Fibroblast of skin of right biceps (primary cell): ENCODE measurements around the gene GLIS1.
A peak's percentile ranks its signal among the peaks of the same experiment; 100 is the strongest.
"Not testable (repeated sequence)": the region's sequence is repeated elsewhere in the genome, so short reads cannot be mapped to it uniquely, and the experiment has no call there.

Experiments
- DNase-seq: peaks from one replicate; pipeline ENCODE4 v3.0.0-alpha.2; 2013

GLIS1 gene

GRCh38 chr1:53557830-53558738 lies 180.9 kb downstream of the GLIS1 start:
- DNase-seq, result no peak

GRCh38 chr1:53557369-53557768 lies 181.6 kb downstream of the GLIS1 start:
- DNase-seq, result no peak

GRCh38 chr1:53556657-53557227 lies 182.2 kb downstream of the GLIS1 start:
- no peak for DNase-seq

- DNase-seq, result not testable (repeated sequence)
Measured at GRCh38 chr1:53555620-53556326, 183.2 kb downstream of the GLIS1 start.

- DNase-seq, result no peak
Measured at GRCh38 chr1:53554592-53555305, 184.2 kb downstream of the GLIS1 start.

GRCh38 chr1:53553734-53554509 lies 185.0 kb downstream of the GLIS1 start:
- no peak for DNase-seq

GRCh38 chr1:53552981-53553733 lies 185.8 kb downstream of the GLIS1 start:
- DNase-seq, result no peak

- peak; percentile 43 for DNase-seq
Measured at GRCh38 chr1:53552146-53552861, 186.7 kb downstream of the GLIS1 start.

- no peak for DNase-seq
Measured at GRCh38 chr1:53551428-53551995, 187.5 kb downstream of the GLIS1 start.

GRCh38 chr1:53550201-53550741 lies 188.7 kb downstream of the GLIS1 start:
- DNase-seq, result peak; percentile 70

GRCh38 chr1:53549781-53550180 lies 189.2 kb downstream of the GLIS1 start:
- no peak for DNase-seq

- DNase-seq, result no peak
Measured at GRCh38 chr1:53549287-53549686, 189.7 kb downstream of the GLIS1 start.

- DNase-seq, result no peak
Measured at GRCh38 chr1:53548031-53548491, 190.9 kb downstream of the GLIS1 start.

GRCh38 chr1:53547231-53547790 lies 191.7 kb downstream of the GLIS1 start:
- no peak for DNase-seq

- DNase-seq, result no peak
Measured at GRCh38 chr1:53546409-53547155, 192.4 kb downstream of the GLIS1 start.

- no peak for DNase-seq
Measured at GRCh38 chr1:53545663-53546408, 193.1 kb downstream of the GLIS1 start.

GRCh38 chr1:53544728-53545515 lies 194.0 kb downstream of the GLIS1 start:
- no peak for DNase-seq
